Endometrial microvascular endothelial cells (primary cell): ENCODE results near the gene LRRC39. TPM values are rescaled to one million over a fixed set of nuclear protein-coding genes. Genes with fewer than 3 reads are reported as not detected.
"Not testable (repeated sequence)": the region's sequence is repeated elsewhere in the genome, so short reads cannot be mapped to it uniquely, and the experiment has no call there.

Experiments
- in situ Hi-C: cut with HindIII; loops from 2 replicates; pipeline ENCODE4 v1.10.0; 2017; ENCODE audit warnings: low sequenced_read_pairs, low pct_unique_long_range_greater_than_20kb; ENCODE audit errors: inconsistent ontology term
- total RNA-seq: library from RNA; depleted of rRNA; stranded (reverse); fragments of >200 nt; gene quantifications from one replicate; pipeline ENCODE4 v1.2.3, GENCODE V29; 2015; ENCODE audit errors: inconsistent ontology term

Gene LRRC39
- not detected for total RNA-seq

- in situ Hi-C loops = no loop called here
These were observed at the start of gene LRRC39 for GRCh38 chr1:100178091-100178490. Gene LRRC39 (minus strand): TSS chr1:100178256. CDS start chr1:100168516, 9,740 bp downstream.

- in situ Hi-C loops = no loop called here
These were observed 44.4 kb upstream of the LRRC39 start for GRCh38 chr1:100222428-100222827.

- in situ Hi-C loops = no loop called here
These were observed 41.8 kb upstream of the LRRC39 start for GRCh38 chr1:100219883-100220282.

DNA sequence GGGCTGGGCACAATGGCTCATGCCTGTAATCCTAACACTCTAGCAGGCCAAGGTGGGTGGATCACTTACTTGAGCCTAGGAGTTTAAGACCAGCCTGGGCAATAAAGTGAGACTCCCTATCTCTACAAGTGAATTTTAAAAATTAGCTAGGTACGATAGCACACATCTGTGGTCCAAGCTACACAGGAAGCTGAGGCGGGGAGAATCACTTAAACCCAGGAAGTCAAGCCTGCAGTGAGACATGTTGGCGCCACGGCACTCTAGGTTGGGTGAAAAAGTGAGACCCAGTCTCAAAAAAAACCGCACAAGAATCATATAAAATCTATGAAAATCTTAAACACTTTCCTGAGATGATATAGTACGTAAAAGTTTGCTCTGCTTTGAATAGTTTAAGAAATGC lies 41.4 kb upstream of the LRRC39 start:
- in situ Hi-C loops = no loop called here

GRCh38 chr1:100217834-100218233 lies 39.8 kb upstream of the LRRC39 start:
- in situ Hi-C loops = no loop called here

DNA sequence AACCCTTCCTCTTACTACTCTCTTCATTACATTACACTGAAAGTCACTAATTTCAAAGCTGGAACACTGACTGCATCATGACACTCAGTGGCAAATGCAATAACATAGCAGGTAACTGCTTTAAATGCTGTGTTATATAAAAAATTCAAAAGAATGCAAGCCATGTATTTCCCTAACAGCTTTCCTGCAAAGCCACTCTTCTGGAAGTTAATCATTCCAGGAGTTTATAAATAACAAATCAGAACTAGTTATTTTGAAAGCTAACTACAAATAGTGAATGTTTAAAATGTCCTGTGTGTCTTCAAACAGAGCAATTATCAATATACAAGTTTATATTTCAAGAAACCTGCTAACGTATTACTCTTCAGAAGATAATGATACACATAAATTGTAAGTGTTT lies 37.0 kb upstream of the LRRC39 start:
- in situ Hi-C loops = no loop called here

GRCh38 chr1:100213141-100213540 lies 35.1 kb upstream of the LRRC39 start:
- in situ Hi-C loops = no loop called here

- in situ Hi-C loops = no loop called here
These were observed 28.2 kb upstream of the LRRC39 start for GRCh38 chr1:100206301-100206700.

GRCh38 chr1:100205593-100205992 lies 27.5 kb upstream of the LRRC39 start:
- in situ Hi-C loops = not testable (repeated sequence)

GRCh38 chr1:100205103-100205502 lies 27.0 kb upstream of the LRRC39 start:
- in situ Hi-C loops = not testable (repeated sequence)

GRCh38 chr1:100202703-100203102 lies 24.6 kb upstream of the LRRC39 start:
- in situ Hi-C loops = not testable (repeated sequence)

GRCh38 chr1:100200060-100200459 lies 22.0 kb upstream of the LRRC39 start:
- in situ Hi-C loops = not testable (repeated sequence)

DNA sequence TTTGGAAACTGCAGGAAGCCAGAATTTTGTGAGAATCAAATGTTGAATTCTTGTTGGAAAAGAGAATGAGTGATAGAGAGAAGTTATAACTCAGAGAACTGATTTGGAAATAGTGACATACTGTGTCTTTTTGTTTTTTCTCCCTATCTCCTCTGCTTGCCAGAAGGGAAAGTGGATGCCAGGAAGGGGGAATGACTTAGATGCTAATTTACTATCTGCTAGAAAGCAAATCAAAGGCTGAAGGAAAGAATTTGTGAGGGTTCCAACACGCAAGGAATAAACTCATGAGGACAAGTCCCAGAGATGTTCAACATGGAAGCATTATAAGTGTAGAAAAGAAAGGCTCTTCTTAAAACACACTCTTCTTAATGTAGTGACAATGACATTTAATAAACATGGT lies 20.5 kb upstream of the LRRC39 start:
- in situ Hi-C loops = no loop called here

- in situ Hi-C loops = no loop called here
These were observed 10.6 kb upstream of the LRRC39 start for GRCh38 chr1:100188617-100189016.

DNA sequence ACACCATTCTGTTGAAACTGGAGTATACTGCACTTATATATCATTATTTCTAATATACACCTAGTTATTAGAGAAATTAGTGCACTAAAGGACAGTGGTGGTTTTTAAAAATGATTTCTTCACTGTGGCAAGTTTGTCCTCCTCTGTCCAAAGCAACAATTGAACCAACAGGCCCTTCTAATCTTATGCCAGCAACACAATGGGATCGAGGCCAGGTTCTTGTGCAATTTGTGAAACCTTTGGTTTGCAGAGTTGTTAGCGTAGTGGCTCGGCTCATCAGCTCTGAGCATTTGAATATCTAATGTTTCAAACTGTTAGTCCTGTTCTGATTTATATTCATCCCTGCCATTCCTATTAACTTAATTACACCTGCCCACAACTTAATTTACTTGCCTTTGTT lies 9.9 kb upstream of the LRRC39 start:
- in situ Hi-C loops = no loop called here

- in situ Hi-C loops = no loop called here
These were observed 6.5 kb upstream of the LRRC39 start for GRCh38 chr1:100184536-100184935.

DNA sequence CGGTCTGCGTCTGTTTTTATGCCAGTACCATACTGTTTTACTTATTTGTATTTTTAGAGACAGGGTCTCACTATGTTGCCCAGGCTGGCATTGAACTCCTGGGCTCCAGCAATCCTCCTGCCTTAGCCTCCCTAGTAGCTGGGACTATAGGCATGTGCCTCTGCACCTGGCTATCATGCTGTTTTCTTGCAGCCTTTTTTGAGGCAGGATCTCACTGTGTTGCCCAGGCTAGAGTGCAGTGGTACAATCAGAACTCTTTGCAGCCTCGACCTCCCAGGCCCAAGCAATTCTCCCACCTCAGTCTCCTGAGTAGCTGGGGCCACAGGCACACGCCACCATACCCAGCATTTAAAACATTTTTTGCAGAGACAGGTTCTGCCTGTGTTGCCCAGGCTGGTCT lies 5.3 kb upstream of the LRRC39 start:
- in situ Hi-C loops = no loop called here

DNA sequence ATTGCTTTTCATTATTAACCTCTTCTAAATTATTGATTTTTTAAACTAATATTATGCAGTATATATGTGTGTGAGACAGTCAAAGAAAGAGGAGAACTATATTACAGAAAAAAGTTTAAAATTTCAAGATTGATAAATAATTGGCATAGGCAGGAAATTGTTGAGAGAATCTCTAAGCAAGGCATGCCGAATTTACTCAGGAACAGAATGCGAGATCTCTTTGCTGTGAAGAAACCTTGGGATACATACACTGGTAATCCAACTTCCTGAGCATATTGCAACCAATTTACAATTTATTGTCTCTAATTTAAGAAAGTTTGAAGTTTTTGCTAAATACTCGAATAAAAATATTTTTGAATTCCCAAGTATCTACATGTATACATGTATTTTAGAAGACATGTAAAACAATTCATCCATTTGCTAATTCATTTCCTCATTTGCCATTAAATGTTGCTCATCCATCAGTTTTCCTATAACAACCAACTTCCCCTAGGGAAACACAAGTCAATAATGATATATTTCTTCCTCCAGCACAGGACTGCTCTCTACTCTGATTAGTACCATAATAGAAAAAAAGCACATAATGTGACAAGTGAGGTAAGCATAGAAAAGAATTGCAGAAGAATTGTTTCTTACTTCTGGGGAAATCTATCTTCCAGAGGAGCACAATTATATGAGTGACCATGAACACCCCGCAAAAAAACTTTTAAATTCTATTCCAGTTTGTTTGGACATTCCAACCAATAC lies 588 bp downstream of the LRRC39 start:
- in situ Hi-C loops = no loop called here

- in situ Hi-C loops = no loop called here
These were observed 10.0 kb downstream of the LRRC39 start for GRCh38 chr1:100168051-100168450.

DNA sequence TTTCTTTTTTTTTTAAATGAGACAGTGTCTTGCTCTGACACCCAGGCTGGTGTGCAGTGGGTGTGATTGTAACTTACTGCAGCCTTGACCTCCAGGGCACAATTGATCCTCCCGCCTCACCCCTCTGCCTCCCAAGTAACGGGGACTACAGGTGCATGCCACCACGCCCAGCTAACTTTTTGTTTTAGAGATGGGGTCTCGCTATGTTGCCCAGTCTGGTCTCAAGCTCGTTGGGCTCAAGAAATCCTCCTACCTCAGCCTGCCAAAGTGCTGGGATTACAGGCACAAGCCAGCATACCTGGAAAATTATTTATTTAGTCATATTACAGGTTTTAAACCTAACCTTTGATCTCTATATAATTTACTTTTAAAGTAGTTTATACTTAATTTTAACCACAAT lies 13.4 kb downstream of the LRRC39 start:
- in situ Hi-C loops = no loop called here

DNA sequence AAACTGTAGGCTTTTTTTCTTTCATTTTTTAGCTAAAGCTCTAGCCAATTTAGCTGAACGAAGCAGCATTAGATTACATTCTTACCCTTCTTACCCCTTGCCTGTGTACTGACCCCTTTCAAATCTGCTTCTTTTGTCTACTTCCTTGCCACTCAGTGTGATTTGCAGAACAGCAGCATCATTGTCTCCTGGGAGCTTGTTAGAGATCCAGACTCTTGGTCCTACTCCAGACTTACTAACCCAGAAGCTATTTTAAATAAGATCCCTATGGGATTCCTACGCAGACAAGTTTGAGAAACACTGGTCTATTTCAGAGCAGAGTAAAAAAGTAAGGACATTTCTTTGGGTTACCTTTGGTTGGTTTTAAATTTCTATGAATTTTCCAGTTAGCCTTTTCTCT lies 13.8 kb downstream of the LRRC39 start:
- in situ Hi-C loops = no loop called here
